Putamen (tissue), 1 donor: Measurements from ENCODE around the gene MYO18A.

ENCODE experiments used
- DNase-seq: peaks from one replicate; pipeline ENCODE4 v3.0.0-alpha.2; 2016; ENCODE audit warnings: low spot score

The MYO18A gene

DNA sequence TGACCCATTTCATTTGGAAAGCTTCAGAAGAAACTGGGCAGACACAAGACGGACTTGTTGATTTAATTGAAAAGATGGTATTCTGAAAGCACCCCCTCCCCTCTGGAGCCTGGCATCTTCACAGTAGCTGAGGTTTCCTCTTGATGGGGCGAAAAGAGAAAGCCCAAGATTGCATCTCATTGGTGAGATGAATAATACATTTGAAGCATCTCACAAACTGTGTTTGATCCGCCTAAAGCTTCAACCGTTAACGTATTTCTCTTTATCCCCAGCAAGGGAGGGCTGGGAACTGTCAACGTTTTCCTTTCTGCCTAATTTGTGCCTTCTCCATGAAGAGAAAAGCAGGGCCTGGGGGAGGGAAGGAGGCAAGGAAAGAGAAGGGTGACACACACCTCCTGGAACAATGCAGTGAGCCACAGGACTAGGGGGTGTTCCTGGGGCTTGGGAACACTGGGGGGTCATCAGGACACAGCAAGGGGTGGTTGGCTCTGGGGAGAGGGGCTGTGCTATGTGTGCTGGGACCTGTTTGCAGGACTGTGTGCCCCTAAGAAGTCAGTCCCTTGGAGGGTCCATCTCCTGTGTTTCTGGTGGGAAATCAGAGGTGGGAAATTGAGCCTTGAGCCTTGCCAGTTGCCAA lies 155.8 kb downstream of the MYO18A start:
- DNase-seq, result no peak

DNA sequence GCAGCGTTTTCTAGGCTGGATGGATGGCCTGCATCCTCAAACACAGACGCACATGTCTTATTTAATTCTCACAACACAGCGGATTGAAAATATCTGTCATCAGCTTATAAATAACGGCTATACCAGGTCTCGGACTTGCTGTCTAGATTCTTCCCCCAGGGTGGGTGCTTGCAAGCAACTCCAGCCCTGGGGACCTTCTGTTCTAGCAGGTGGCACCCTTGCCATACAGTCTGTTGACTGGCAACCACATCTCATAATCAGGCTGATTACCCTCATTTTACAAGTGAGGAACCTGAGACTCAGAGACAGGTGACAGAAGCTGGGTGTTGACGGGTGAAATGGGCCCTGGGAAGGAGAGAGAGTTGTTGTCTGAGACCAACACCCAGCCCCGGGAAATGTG lies 158.1 kb downstream of the MYO18A start:
- DNase-seq, result no peak

DNA sequence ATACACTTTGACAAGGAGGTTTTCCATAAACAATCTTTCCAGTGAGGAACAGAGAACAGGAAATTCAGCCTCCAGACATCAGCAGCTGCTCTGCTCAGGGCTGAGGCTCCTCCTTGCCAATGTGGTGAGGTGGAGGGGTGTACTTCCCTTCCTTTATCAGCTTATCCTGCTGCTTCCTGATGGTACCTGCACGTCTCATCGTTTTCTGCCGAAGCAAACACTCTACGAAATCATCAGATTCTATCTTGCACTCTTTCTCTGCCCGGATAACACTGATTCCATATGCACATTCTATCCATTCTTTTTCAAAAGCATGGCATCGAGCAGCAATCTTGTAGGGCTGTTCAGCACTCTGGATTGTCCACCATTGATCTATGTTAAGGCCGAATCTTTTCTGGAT lies 159.0 kb downstream of the MYO18A start:
- DNase-seq, result no peak
